ENCODE measurements around the gene MTNR1A.

The MTNR1A gene

DNA sequence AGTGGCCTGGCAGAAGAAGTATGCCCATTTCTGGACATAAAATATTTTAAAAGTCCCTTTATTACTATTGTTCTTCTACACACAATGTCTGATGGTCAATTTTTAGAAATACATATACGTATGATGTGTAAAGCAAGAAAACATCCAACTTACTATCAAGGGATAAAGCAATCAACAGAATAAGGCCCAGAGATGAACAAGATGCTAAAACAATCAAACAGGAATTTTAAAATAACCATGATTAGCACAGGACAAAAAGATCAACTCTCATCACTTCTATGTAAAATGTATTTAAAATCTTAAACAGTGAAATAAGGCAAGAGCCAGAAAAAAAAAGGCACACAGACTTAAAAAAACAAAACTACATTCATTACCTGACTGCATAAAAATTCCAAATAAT lies 60.9 kb downstream of the MTNR1A start:
- no peak overlapping the region for H3K4me3 Mint-ChIP-seq
- H3K27ac Mint-ChIP-seq, result no peak overlapping the region
- peaks cover 33% of the 10 kb centered on the region for H3K9me3 Mint-ChIP-seq
- no peak for DNase-seq (ENCODE audit: low spot score)
- H3K4me1 Mint-ChIP-seq (ENCODE audit: low read depth), result no peaks in the 10 kb centered on the region
- no peaks in the 10 kb centered on the region for H3K36me3 Mint-ChIP-seq (ENCODE audit: low read depth)
- no peaks in the 10 kb centered on the region for H3K27me3 Mint-ChIP-seq (ENCODE audit: low read depth)

DNA sequence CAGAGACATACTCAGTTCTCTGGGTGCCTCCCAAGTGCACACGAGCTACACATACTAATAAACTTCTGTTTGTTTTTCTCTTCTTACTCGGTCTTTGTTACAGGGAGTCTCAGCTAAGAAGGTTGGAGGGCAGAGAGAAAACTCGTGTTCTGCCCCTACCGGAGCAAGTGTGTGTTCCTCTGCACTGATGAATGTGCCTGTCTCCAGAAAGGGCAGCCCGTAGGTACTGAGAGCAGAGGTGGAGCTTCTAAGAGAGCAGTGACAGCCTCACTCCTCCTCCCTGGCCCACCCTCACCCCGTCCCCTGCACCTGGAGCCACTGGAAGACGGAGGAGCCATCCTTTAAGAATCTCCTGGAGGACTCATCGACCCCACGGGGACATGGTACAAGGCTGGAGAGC lies 67.6 kb downstream of the MTNR1A start:
- Mint-ChIP-seq H3K27me3 (ENCODE audit: low read depth) (no peaks in the 10 kb centered on the region), H3K36me3 (ENCODE audit: low read depth) (no peaks in the 10 kb centered on the region), H3K4me3 (no peak overlapping the region), H3K27ac (no peak overlapping the region), H3K4me1 (ENCODE audit: low read depth) (no peaks in the 10 kb centered on the region), H3K9me3 (peaks cover 28% of the 10 kb centered on the region)
- no peak for DNase-seq (ENCODE audit: low spot score)

DNA sequence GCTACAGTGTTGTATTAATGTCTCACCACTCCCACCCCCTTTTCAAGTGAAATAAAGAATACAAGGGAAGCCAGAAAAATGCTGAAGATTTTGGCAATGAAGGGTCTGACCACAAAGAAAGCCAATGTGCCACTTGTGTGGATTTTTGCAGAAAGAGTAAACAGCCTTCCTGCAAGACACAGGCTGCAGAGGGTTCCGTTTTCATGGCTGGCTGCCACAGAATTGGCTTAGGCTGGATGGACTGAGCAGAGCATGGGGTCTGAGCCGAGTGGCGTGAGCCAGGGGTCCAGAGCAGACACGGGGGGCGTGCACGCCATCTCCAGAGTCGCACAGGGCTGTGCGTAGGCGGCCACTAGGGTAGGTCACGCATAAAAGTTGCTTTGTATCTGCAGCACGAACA lies 69.2 kb downstream of the MTNR1A start:
- Mint-ChIP-seq H3K9me3 (peaks cover 19% of the 10 kb centered on the region), H3K36me3 (ENCODE audit: low read depth) (no peaks in the 10 kb centered on the region), H3K4me1 (ENCODE audit: low read depth) (no peaks in the 10 kb centered on the region), H3K4me3 (no peak overlapping the region), H3K27me3 (ENCODE audit: low read depth) (no peaks in the 10 kb centered on the region), H3K27ac (no peak overlapping the region)
- no peak for DNase-seq (ENCODE audit: low spot score)

DNA sequence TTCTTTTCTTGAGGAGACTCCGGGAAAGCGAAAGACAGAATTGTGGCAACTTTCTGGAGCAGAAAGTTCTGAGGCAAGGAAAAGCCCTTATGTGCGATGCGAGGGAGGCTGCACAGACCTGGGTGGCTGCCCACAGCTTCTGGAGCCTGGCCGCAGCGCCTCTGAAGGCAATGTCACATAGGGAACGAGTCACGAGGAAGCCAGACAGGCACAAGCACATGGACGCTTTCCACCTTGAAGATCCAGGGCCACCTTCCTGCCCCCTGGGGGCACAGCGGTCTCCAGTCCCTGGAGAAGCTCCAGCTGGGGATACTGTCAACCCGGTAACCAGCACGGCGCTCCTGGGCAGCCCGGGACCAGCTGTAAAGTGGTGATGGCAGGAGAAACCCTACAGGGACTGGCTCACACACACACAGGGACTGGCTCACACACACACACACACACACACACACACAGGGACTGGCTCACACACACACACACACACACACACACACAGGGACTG lies 69.8 kb downstream of the MTNR1A start:
- peaks cover 14% of the 10 kb centered on the region for H3K9me3 Mint-ChIP-seq
- no peaks in the 10 kb centered on the region for H3K4me1 Mint-ChIP-seq (ENCODE audit: low read depth)
- no peak overlapping the region for H3K27ac Mint-ChIP-seq
- no peaks in the 10 kb centered on the region for H3K36me3 Mint-ChIP-seq (ENCODE audit: low read depth)
- no peak for DNase-seq (ENCODE audit: low spot score)
- H3K27me3 Mint-ChIP-seq (ENCODE audit: low read depth), result no peaks in the 10 kb centered on the region
- H3K4me3 Mint-ChIP-seq, result no peak overlapping the region

DNA sequence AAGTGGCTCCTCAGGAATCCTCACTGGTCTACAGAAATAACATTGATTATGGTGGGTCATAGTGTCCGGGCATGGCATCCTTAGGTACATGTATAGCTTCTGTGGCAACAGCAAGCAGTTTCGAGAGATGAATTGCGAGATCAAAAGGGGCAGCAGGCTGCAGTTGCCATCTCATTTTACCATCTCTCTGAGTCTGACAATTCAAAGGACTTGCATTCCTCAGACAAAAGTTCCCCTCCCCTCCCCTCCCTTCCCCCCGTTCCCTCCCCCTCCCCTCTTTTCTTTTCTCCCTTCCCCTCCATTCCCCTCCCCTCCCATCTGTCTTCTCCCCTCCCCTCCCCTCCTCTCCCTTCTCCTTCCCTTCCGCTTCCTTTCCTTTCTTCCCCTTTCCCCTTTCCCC lies 70.2 kb downstream of the MTNR1A start:
- peaks cover 10% of the 10 kb centered on the region for H3K9me3 Mint-ChIP-seq
- no peak overlapping the region for H3K27ac Mint-ChIP-seq

DNA sequence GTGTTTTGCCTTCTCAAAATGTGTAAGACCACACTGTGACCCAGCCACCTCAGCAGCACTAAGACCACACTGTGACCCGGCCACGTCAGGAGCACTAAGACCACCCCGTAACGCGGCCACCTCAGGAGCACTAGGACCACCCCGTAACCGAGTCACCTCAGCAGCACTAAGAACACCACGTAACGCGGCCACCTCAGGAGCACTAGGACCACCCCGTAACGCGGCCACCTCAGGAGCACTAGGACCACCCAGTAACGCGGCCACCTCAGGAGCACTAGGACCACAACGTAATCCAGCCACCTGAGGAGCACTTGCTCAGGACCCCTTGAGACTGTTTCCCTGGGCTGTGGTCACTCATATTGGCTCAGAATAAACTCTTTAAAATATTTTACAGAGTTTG lies 71.7 kb downstream of the MTNR1A start:
- Mint-ChIP-seq H3K4me1 (ENCODE audit: low read depth) (no peaks in the 10 kb centered on the region), H3K9me3 (peaks cover 6% of the 10 kb centered on the region), H3K27me3 (ENCODE audit: low read depth) (no peaks in the 10 kb centered on the region), H3K27ac (no peak overlapping the region), H3K36me3 (ENCODE audit: low read depth) (no peaks in the 10 kb centered on the region), H3K4me3 (no peak overlapping the region)
- DNase-seq (ENCODE audit: low spot score), result no peak

More for the DNA sequence above, 70.2 kb downstream of the MTNR1A start:
- no peak for DNase-seq (ENCODE audit: low spot score)
- Mint-ChIP-seq H3K4me3 (no peak overlapping the region), H3K27me3 (ENCODE audit: low read depth) (no peaks in the 10 kb centered on the region), H3K36me3 (ENCODE audit: low read depth) (no peaks in the 10 kb centered on the region), H3K4me1 (ENCODE audit: low read depth) (no peaks in the 10 kb centered on the region)

All from T-helper 2 cell treated with Interferon-gamma antibody and Interleukin-4, amounts not matched to agents 5 μg/mL and 100 μg/mL, for 36 hours (primary cell).